NCI-H1436 (cell line): ENCODE results near the gene SEMA3F.

ENCODE experiments used
- DNase-seq: peaks from one replicate; lab custom pipeline; 2025; lab: John Stamatoyannopoulos, UW

The SEMA3F gene

DNA sequence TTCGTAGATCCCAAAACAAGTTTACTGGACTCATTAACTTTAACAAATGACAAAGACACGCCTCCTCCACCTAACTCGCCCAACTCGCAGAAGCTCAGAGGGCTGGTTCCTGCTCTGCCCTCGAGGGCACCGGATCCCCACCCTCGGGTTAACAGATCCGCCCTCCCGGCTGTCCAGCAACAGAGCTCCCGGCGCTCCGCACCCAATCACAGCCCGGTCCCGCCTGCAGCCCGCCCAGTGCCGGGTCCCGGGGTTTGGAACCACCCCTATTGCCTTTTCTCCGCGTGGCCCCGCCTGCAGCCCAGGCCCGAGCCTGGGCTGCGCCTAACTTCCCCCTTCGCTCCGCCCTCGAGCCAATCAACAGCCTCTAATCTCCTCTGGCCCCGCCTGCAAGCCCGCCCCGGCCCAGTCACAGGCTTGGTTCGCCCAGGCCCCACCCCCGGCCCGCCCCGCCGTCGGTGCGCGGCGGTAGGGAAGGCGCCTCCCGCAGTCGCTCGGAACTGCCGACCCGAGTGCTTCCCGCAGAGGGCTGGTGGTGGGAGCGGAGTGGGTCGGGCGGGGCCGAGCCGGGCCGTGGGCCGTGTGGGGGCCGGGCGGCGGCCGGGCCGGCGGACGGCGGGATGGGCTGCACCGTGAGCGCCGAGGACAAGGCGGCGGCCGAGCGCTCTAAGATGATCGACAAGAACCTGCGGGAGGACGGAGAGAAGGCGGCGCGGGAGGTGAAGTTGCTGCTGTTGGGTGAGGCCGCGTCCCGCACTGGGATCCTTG is 80.8 kb downstream of the SEMA3F start, which contains the start of gene GNAI2:
Gene GNAI2, plus strand, starts transcription at position 489 of the 768 bp plus-strand sequence. Its CDS starts 132 bp downstream, at position 621.
- DNase-seq = peak; percentile 91

DNA sequence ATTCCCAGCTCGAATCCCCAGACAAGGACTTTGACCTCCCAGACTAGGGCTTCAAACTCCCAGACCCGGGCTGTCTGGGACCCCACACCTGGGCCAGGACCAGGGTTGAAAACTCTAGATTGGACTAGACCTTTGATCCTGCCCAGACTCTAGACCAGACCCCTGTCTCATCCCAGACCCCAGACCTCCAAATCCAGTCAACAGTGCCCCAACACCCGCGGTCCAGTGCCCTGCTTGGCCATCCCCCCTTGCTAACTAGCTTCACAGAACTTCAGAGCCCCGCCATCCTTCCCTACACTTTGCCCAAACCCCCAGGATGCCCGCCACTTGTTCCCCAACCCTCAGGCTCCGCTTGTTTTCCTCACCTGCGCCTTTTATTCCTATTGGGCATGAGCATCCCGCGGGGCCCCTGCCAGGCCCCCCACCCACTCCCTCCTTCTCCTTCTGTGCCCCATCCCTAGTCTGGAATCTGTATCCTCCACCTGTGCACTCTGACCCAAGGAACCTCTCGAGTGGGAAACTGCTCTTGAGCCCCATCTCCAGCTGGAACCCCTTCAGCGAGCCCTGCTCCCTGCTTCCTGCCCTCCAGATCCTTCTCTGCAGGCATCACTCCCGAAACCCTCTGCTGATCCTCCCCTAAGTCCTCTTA is 81.5 kb downstream of the SEMA3F start:
- DNase-seq = no peak

DNA sequence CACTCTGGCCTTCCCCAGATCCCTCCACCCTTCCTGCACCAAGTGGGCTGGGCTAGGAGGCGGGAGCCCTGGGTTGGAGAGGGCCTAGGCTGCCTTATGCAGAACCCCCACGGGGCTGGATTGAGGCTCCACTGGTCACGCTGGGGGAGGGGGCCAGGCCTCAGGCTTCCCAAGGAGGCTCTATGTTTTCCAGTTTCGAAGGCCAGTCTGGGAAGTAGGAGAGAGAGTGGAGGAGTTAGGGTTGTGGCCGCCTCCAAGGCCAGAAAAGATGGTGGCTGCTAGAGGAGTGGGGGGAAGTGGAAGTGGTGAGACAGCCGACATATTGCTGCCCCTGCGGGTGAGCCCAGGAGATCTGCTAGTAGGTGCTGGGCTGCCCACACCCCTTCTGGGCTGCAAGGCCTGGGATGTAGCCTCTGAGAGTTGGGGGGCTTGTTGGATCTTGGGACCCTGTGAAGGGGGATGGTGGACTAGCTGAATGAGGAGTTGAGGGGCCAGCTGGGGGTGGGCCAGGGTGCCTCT is 82.1 kb downstream of the SEMA3F start:
- DNase-seq = no peak

DNA sequence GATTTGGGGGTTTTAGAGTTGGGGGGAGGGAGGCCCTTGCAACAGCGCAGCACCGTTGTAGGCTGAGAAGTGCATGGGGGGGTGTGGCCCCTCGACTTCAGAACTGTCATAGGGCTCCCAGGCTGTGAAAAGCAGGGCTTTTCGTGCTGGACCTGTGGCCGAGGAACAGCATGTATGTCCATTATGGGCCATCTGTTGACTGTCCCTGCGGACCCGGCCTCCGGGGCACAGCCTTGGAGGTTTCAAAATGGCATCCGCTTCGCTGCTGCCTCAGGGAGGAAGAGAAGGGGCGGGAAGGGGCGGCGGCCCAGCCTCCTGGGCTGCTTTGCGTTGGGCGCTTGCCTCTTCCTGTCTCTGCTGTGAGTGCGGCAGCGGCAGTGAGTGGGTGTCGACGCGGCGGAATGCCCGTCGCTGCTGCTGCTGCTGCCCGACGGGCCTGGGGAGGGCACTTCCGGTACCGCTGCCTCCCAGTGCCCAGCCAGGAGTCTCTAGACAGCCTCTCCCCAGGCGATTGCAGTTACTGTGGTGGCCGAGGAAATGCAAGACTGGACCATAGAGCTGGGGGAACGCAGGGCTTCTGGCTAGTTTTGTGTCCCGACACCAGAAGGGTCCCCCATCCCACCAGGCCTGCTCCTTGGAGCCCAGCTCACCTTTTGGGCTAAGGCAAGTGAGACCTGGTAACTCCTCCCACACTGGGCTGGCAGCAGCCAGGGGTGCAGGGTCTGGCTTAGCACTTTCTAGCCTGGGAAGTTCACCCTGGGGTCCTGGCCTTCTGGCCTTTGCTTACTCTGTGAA is 82.8 kb downstream of the SEMA3F start:
- DNase-seq = peak; percentile 22

DNA sequence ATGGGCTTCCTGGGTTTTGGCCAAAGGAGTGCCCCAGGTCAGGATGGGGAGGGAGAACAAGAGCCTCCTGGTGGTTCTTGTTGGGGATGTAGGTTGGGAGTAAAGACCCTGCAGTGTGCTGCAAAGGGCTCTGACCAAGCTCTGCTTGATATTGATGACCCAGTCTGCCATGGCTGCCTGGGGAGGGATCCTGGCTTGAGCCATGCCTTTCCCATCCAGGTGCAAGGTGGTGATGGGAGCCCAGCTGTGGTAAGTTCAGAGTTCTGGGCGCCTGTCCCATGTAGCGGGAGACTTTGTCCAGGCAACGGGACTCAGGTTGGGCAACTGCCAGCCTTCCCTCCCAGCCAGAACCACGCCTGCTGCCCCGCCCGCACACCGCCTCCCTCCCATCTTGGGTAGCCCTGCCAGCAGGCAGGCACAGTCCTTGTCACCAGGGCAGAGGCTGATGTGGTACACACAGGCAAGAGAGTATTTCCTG is 83.5 kb downstream of the SEMA3F start:
- DNase-seq = no peak
